Stimulated activated CD8-positive, alpha-beta memory T cell treated with anti-CD3 and anti-CD28 coated beads, Interleukin-15, amount 100 ng/mL, for 24 hours (primary cell): ENCODE results near the gene ZNF543.
"Not testable (repeated sequence)": the region's sequence is repeated elsewhere in the genome, so short reads cannot be mapped to it uniquely, and the experiment has no call there.

Source experiments
- DNase-seq: peaks from one replicate; pipeline ENCODE4 v3.0.0-alpha.2; 2020; ENCODE audit warnings: low read depth

ZNF543 gene

DNA sequence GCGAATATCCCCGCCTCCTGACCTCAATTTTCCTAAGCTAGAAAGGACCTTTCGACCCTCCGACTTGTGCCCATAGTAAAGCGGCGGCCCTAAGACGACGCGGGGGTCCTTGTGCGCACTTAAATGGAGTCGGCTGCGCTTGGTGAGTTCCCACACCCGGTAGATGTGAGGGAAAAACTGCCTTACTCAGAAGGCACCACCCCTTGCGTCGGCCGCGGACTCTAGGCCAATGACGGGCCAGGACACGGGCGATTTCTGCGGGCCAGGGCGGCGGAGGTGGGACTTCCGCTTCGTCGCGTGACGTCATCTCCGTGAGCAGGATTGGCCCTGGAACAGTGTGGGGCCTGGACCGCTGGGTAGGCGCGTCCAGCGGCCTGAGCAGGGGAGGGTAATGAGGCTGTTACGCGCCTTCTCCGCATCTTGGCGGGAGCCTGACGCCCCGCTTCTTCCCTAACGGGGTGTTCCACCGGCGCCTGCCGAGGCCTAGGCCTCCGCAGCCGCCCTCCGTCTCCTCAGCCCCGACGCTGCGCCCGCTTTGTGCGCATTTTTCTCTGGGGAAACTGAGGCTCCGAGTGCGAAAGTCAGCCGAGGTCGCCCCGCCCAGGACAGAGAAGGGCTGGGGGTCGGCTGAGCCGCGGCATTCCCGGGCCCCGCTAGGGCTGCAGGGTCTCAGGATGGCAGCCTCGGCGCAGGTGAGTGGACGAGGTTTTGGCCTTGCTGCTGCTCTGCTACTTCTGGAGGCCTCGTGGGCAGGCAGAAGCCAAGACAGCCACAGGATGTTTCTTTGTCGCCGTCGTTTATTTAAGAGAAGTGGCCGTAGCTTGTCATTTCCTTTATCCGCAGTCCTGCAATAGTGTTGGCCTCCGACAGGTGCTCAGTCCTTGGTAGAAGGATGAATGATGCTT, at the start of gene ZNF543:
Gene ZNF543, plus strand, starts transcription at position 293 of the 905 bp plus-strand sequence. Its CDS starts 382 bp downstream, at position 675.
- DNase-seq = peak; percentile 81

DNA sequence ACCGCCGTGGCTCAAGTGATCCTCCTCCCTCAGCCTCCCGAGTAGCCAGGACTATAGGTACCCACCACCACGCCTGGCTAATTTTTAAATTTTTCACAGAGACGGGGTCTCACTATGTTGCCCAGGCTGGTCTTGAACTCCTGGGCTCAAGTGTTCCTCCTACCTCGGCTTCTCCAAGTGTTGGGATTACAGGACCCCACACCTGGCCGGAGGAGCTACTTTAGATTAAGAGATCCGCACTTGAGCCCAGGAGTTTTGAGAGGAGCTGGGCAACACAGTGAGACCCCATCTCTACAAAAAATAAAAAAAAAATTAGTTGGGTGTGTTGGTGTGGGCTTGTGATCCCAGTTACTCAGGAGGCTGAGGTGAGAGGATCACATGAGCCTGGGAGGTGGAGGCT, 49.0 kb upstream of the ZNF543 start:
- no peak for DNase-seq

DNA sequence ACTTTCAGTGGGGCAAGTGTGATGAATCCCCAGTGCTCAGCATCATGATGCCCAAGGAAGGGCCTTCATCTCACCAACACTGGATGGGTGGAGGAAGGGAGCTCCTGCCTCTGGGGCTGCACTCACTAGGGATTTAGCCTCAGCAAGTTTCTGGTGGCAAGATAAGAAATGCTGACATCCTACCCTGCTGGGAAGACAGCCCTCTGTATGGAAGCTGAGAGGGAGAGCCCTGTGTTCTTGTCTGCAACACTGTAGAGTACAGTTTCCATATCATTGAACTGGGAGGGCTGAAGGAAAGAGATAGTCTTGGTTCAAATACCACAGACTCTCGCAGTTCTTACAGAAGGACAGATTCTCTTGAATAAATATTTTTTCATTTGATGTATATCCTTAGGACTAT, 47.3 kb upstream of the ZNF543 start:
- no peak for DNase-seq

DNA sequence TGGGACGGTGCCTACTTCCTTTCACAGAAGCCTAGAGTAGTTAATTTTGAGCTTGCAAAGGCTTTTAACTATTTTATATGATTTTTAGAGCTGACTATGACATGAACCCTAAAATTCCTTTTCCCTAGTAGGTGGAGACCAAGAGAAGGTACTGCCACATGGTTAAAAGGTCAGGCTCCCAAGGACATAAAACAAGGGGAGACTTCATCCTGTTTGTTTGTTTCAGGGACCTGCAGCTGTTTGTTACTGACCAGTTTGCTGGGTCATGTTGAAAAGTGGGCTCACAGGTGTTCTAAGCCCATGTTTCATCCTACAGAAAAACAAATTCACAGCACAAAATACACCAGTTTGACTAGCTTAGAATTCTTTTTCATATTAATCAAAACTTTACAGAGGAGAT, 43.8 kb upstream of the ZNF543 start:
- no peak for DNase-seq

DNA sequence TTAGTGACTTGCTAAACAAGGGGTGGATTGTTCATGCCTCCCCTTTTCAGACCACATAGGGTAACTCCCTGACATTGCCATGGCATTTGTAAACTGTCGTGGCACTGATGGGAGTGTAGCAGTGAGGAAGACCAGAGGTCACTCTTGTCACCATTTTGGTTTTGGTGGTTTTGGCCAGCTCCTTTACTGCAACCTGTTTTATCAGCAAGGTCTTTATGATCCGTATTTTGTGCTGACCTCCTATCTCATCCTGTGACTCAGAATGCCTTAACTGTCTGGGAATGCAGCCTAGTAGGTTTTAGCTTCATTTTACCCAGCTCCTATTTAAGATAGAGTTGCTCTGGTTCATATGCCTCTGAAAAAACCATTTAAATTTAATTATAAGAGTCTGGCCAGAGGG, 41.8 kb upstream of the ZNF543 start:
- not testable (repeated sequence) for DNase-seq

DNA sequence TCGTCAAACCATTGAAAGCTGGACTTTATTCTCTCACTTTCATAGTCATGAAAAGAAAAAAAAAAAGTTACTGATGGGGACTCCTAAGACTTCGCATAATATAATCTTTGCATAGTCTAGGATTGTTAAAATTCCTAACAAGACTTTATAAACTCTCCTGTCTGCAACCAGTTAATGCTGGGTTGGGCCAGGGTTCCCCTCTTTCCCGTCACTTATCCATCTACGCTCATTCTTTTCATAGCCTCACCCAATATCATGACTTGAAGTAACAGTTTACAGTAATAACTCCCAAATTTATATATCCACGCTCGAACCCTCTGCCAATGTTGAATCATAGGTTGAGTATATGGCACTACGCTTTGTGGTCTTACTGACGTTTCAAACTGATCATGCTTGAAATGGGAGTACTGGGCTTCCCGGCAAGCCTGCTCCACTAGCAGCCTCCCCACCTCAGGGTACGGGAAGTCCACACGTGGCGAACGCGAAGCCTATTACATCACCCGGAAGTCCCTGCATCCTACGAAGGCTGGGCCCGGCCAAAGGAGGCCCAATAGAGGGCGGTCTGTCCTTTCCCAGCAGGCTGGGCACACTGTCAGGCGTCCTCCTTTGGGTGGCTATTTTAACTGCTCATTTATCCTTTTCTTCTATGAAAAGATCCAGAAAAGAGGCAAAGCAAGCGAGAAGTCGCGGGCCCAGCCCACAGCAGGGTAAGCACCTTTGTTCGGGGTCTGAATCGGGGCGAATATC, 40.7 kb upstream of the ZNF543 start:
- DNase-seq = peak; percentile 52

DNA sequence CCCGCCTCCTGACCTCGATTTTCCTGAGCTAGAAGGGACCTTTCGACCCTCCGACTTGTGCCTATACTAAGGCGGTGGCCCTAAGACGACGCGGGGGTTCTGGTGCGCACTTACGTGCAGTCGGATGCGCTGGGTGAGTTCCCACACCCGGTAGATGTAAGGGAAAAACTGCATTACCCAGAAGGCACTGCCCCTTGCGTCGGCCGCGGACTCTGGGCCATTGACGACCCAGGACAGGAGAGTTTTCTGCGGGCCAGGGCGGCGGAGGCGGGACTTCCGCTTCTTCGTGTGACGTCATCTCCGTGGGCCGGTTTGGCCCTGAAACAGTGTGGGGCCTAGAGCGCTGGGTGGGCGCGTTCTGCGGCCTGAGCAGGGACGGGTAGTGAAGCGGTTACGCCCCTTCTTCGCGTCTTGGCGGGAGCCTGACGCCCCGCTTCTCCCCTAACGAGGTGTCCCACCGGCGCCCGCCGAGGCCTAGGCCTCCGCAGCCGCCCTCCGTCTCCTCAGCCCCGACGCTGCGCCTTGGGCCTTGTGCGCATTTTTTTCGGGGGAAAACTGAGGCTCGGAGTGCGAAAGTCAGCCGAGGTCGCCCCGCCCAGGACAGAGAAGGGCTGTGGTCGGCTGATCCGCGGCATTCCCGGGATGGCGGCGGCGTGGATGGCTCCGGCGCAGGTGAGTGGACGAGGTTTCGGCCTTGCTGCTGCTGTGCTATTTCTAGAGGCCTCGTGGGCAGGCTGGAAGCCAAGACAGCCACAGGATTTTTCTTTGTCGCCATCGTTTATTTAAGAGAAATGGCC, 39.9 kb upstream of the ZNF543 start, which contains the start of gene ZNF460:
Gene ZNF460, plus strand, starts transcription at position 321 of the 797 bp plus-strand sequence. Its CDS starts 322 bp downstream, at position 643.
- DNase-seq = peak; percentile 97

DNA sequence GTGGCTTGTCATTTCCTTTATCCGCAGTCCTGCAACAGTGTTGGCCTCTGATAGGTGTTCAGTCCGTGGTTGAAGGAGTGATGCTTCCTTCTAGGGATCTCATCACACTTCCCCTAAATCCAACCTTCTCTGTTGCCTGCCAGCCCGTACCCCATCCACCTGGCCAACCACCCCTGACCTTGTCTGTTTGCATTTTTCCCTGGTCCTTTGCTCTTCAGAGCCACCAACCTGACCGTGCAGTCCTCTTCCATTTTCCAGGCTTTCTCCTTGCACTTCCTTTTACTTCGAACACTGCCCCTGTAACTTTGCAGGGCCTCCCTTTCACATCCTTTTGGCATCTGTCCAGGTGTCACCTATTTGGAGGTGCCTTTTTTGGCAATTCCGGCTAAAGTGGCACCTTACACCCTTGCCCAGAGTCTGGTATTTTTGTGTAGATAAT, 39.3 kb upstream of the ZNF543 start:
- DNase-seq = no peak

DNA sequence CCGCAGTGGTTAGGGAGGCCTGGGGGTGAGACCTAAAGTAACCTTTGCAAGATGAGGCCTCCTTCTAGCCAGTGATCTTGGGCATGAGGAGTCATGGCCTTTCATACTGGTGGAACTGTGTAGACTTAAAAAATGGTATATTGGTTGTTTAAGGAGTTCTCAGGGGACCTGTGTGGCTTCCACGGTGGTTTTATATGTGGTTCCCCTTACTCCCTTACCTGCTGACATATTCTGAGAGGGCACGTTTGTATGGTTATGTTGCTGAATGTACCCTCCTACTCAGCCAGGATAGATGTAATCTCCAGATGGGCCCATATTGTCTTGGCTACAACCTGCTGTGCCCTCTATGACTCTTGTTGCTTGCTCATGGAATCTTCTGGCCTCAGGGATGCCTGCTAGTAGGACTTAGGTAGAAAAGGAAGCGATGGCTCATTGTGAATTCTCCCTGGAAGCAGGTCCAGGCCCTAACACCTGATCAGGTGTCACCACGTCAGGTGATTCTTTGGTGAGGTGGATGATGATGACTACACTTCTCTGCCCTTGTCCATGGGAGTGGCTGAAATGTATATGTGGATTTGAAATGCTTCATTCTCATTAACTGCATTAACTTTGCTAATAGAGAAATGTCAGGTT, 38.1 kb upstream of the ZNF543 start:
- DNase-seq = no peak

DNA sequence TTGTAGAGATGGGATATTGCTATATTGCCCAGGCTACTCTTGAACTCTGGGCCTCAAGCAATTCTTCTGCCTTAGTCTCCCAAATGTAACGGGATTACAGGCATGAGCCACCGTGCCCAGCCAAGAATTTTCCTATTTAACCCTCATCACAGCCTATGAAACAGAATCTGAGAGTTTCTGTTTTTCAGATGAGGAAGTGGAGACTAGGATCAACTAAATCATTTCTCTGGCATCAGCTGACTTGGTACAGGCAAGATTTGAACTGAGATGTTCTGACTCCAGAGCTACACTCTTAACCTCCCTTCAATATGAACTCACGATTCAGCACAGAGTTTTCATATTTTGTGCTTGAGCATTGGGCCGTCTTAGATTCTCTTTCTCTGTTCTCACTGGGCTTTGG, 31.9 kb upstream of the ZNF543 start:
- DNase-seq = no peak

DNA sequence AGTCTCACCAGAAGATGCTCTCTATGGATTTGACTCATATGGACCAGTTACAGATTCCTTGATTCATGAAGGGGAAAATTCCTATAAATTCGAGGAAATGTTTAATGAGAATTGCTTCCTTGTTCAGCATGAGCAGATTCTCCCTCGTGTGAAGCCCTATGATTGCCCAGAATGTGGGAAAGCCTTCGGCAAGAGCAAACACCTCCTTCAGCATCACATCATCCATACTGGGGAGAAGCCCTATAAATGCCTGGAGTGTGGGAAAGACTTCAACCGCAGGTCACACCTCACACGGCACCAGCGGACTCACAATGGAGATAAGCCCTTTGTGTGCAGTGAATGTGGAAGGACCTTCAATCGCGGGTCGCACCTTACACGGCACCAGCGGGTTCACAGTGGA, 29.3 kb upstream of the ZNF543 start:
- no peak for DNase-seq

DNA sequence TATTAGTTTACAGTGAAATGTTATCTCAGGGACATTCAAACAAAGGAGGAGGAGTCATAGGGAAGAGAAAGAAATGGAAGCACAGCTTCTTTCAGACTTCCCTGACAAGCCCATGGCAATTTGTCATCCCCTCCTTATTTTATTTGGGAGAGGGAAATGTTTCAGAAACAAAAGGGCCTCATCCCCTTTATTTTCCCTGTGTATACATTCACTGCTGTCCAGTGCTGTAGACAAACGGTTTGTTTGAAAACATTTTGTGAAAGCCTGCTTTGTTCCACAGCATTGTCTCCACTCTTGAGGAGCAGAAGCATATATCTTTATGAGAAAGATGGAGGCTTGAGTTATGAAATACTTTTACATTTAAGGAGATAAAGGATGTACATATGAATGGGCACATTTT, 27.7 kb upstream of the ZNF543 start:
- DNase-seq = no peak

DNA sequence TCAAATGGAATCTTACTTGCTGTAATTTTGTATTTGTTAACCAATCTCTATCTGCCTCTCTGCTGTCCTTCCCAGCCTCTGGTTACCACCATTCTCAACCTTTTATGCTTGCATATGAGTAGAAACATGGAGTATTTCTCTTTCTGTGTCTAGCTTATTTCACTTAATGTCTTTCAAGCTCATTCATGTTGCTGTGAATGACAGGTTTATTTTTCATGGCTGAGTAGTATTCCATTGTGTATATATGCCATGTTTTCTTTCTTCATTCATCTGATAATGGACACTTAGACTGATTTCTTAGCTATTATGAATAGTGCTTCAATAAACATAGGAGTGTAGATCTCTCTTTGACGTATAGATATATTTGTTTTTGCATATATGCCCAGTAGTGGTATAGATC, 26.6 kb upstream of the ZNF543 start:
- DNase-seq = no peak

DNA sequence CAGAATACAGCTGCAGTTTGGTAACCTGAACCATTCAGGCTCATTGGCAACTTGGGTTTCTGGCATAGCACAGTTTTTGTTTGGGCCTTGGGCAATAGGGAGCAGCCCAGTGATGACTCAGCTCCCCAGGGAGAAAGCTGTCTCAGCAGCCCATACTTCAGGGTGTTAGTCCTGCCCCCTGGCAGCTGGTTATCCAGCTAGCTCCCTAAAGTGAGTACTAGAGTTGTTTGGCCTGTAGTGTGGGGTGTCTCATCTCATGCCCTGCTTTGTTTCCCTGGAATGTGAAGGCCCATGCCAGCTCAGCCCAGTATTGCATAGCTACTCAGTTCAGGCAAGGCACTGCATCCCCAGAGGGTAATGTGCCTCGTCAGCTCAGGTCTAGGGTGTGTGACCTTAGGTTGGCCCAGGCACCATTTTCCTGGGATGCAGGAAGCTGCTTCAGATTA, 18.2 kb upstream of the ZNF543 start:
- DNase-seq = no peak

DNA sequence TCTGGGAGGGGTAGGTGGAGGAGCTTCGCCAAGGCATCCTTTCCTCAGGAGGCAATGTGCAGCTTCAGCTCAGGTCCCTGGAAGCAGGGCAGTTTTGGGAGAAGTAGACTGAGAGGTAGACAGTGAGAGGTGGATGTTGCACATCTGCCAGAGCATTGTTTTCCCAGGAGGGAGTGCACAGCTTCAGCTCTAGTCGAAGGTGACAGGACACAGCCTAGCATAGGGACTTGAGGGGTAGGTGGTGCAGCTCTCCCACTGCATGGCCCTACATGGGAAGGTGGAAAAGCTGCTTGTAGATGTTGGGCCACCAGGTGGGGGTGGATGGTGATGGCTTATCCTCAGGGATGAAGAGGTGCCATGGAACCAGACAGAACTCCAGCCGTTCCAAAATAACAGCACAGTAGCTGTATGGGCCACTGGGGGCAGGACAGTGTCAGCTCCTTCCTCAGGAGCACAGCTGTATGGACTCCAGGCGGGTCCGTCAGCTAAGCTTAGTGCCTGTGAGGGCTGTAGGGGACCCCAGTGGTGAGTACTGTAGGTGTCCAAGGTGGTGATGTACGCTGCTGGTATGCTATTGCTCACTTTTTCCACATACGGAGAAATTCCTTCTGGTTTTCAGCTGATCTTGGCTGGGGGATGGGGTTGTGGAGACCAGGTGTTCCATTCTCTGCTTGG, 17.4 kb upstream of the ZNF543 start:
- no peak for DNase-seq

DNA sequence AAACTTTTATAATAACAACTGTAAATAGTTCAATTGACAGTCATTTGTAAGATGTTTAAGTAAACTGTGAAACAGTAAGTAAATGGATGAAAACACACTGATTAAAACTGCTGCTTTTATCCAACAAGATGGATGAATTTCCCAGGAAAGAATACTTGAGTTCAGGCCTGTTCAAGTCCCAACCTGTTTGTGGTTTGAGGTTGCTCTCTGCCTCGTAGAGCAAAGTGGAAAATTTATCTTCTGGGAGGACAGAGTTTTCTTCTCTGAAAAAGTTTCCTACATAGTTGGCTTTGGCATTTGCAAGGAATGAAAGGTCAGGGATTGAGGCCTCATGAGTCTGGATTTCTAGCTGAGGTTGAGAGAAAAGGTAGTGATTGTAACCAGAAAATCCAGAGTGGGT, 15.2 kb upstream of the ZNF543 start:
- DNase-seq = no peak

DNA sequence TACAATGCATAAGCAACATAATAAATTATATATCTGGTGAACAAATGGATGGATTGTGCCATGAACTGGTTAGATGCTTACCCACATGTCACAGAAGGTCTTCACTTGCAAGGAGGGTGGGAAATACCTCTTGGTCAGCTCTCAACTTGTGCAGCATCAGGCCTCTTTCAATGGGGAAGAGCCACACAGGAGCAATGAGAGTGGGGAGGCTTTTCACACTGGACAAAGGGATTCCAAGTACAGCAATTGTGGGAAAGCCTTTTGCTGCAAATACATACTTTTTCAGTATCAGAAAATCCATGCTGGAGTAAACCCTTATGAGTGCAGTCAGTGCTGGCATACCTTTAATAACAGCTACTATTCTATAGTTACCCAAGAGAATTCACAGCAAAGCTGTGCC, 11.8 kb upstream of the ZNF543 start:
- DNase-seq = no peak

DNA sequence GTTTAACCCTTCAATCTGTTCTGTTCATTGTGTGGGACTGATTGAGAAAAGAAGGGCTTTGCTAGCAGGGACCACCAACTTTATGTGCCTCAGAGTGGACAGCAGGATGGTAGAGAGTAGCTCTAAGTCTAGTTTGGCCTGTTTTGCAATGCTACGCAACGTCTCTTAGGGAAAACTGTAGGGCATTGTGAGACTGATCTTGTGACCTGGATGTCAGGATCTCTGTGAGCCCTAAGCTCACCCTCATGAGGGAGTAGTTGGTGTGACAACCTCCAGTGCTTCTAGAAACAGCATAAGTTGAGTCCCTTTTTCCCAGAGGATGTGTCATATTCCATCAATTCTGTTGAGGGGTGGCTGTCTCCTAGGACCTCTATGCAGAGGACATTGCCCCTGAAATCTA, 9.5 kb upstream of the ZNF543 start:
- DNase-seq = no peak

DNA sequence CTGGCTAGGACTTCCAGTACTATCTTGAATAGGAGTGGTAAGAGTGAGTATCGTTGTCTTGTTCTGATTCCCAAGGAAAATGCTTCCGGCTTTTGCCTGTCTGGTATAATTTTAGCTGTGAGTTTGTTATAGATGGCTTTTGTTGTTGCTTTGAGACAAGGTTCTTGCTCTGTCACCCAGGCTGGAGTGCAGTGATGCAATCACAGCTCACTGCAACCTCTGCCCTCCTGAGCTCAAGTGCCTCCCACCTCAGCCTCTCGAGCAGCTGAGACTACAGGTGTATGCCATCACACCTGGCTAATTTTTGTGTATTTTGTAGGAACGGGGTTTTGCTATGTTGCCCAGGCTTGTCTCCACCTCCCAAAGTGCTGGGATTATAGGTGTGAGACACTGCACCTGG, 6.1 kb upstream of the ZNF543 start:
- no peak for DNase-seq

DNA sequence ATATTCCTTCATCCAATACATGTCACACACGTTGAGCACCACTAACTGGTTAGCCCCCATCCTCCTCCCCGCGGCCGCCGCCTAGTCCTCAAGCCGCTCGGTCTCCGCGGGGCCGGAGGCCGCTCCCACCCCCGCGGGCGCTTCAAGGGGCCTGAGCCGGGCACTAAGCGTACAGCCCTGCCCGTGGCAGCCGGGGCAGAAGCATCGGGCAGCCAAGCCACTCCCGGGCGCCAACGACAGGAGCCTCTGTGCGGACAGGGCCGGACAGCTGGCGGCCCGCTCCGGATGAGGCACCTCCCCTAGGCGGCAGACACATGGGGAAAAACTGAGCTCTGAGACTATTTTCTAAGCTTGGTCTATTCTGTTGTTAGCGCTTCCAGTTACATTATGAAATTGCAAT, 2.8 kb upstream of the ZNF543 start:
- DNase-seq = no peak

DNA sequence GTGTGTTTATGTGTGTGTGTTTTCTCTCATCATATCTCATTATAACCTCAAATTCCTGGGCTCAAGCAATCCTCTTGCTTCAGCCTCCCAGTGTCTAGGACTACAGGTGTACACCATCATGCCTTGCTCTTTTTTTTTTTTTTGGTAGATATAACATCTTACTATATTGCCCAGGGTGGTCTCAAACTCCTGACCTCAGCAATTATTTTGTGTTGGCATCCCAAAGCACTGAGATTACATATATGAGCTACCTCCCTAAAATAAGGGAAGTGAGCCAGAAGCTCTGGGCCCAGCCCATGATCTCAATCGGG, 448 bp upstream of the ZNF543 start:
- DNase-seq = no peak
